ENCODE data around the gene LIMS4.
"Not testable (repeated sequence)": the region's sequence is repeated elsewhere in the genome, so short reads cannot be mapped to it uniquely, and the experiment has no call there.

- TF ChIP-seq CTCF, POLR2A, POLR2AphosphoS5 (IDR thresholded peaks at IDR 0.05): not testable (repeated sequence)
Measured at GRCh38 chr2:110472171-110473058, at the start of gene LIMS4.

Measured in suprapubic skin (tissue), 4 donors.